ENCODE data around the gene NAB2. TPM values are rescaled to one million over a fixed set of nuclear protein-coding genes. Genes with fewer than 3 reads are reported as not detected.

The NAB2 gene
- polyA plus RNA-seq, 1 donor (not counting 4 experiments of a cell fraction or from before 2014, with no cell fraction given): 22.0 TPM

DNA sequence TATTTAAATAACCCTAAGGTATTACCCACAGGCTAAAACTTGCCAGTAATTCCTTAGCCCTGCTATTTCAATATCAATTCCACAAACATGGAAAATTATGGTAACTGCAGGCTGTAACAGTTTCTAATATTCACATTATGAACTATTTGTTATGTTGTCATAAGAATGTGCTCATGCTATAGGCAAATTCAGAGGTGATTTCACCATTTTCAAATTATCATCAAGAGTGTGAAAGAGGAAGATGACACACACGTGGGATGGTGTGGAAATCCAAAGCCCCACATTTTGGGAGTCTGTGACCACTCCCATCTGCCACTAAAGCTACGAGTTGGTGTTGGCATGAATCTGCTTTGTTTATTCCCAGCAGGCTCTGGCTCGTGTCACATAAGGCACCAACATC is 33.1 kb upstream of the NAB2 start:
- Histone ChIP-seq H3K36me3 (ENCODE audit: control insufficient read depth in 2 of 2, extremely low read depth in 1 of 2, insufficient read depth in 2 of 2, low read length in 2 of 2) (peaks cover 12 to 26% of the 10 kb centered on the region in 2 experiments), H3K9me3 (ENCODE audit: control insufficient read depth, low read depth, low read length) (no peaks in the 10 kb centered on the region), H3K79me2 (ENCODE audit: control insufficient read depth, insufficient read depth, low read length) (no peaks in the 10 kb centered on the region), H3K9ac (ENCODE audit: control insufficient read depth, extremely low read depth, insufficient read depth, low read length) (no peak overlapping the region), H3K4me2 (ENCODE audit: control insufficient read depth, extremely low read depth, insufficient read depth, low read depth, low read length) (no peak overlapping the region), H3K9me1 (ENCODE audit: control insufficient read depth, extremely low read depth, insufficient read depth, low read length) (no peaks in the 10 kb centered on the region), H3K27ac (ENCODE audit: control insufficient read depth, insufficient read depth, low read length) (no peak overlapping the region), H2AFZ (ENCODE audit: control insufficient read depth, low read length) (no peak overlapping the region), H3K4me1 (ENCODE audit: control insufficient read depth, extremely low read depth, insufficient read depth, low read length) (no peaks in the 10 kb centered on the region), H3K27me3 (ENCODE audit: control insufficient read depth, extremely low read depth, insufficient read depth, low read length) (no peaks in the 10 kb centered on the region), H3K4me3 (ENCODE audit: control insufficient read depth in 2 of 3, extremely low read depth in 1 of 3, insufficient read depth in 2 of 3, low read depth in 1 of 3, low read length in 3 of 3) (no peak overlapping the region), H4K20me1 (ENCODE audit: control insufficient read depth, extremely low read depth, insufficient read depth, low read length) (no peaks in the 10 kb centered on the region)
- dilution Hi-C loops (cut with MboI; ENCODE audit: extremely low pct_ligation_motif_present, low sequenced_read_pairs): no loop called here
- TF ChIP-seq, protein P1, sequence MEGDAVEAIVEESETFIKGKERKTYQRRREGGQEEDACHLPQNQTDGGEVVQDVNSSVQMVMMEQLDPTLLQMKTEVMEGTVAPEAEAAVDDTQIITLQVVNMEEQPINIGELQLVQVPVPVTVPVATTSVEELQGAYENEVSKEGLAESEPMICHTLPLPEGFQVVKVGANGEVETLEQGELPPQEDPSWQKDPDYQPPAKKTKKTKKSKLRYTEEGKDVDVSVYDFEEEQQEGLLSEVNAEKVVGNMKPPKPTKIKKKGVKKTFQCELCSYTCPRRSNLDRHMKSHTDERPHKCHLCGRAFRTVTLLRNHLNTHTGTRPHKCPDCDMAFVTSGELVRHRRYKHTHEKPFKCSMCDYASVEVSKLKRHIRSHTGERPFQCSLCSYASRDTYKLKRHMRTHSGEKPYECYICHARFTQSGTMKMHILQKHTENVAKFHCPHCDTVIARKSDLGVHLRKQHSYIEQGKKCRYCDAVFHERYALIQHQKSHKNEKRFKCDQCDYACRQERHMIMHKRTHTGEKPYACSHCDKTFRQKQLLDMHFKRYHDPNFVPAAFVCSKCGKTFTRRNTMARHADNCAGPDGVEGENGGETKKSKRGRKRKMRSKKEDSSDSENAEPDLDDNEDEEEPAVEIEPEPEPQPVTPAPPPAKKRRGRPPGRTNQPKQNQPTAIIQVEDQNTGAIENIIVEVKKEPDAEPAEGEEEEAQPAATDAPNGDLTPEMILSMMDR (optimal IDR thresholded peaks at IDR 0.05 in 1 of 3, IDR thresholded peaks at IDR 0.05 in 1 of 3, conservative IDR thresholded peaks at IDR 0.05 in 1 of 3; ENCODE audit: extremely low read depth in 1 of 3, insufficient read depth in 2 of 3, low read length in 3 of 3): no peak
- no peak for TF ChIP-seq EZH2 (IDR thresholded peaks at IDR 0.05; ENCODE audit: low read length)
- no peak for FAIRE-seq
- DNase-seq (ENCODE audit: low read depth, low spot score): no peak

- Histone ChIP-seq H3K4me3 (ENCODE audit: control insufficient read depth in 2 of 3, extremely low read depth in 1 of 3, insufficient read depth in 2 of 3, low read depth in 1 of 3, low read length in 3 of 3) (no peak overlapping the region), H3K27me3 (ENCODE audit: control insufficient read depth, extremely low read depth, insufficient read depth, low read length) (no peaks in the 10 kb centered on the region), H3K4me1 (ENCODE audit: control insufficient read depth, extremely low read depth, insufficient read depth, low read length) (no peaks in the 10 kb centered on the region), H3K79me2 (ENCODE audit: control insufficient read depth, insufficient read depth, low read length) (no peaks in the 10 kb centered on the region), H4K20me1 (ENCODE audit: control insufficient read depth, extremely low read depth, insufficient read depth, low read length) (no peaks in the 10 kb centered on the region), H2AFZ (ENCODE audit: control insufficient read depth, low read length) (no peak overlapping the region), H3K9ac (ENCODE audit: control insufficient read depth, extremely low read depth, insufficient read depth, low read length) (no peak overlapping the region), H3K4me2 (ENCODE audit: control insufficient read depth, extremely low read depth, insufficient read depth, low read depth, low read length) (no peak overlapping the region), H3K27ac (ENCODE audit: control insufficient read depth, insufficient read depth, low read length) (no peak overlapping the region), H3K36me3 (ENCODE audit: control insufficient read depth in 2 of 2, extremely low read depth in 1 of 2, insufficient read depth in 2 of 2, low read length in 2 of 2) (peaks cover 12 to 26% of the 10 kb centered on the region in 2 experiments), H3K9me1 (ENCODE audit: control insufficient read depth, extremely low read depth, insufficient read depth, low read length) (no peaks in the 10 kb centered on the region), H3K9me3 (ENCODE audit: control insufficient read depth, low read depth, low read length) (no peaks in the 10 kb centered on the region)
- dilution Hi-C loops (cut with MboI; ENCODE audit: extremely low pct_ligation_motif_present, low sequenced_read_pairs): no loop called here
- FAIRE-seq: no peak
- TF ChIP-seq EZH2 (IDR thresholded peaks at IDR 0.05; ENCODE audit: low read length): no peak
- TF ChIP-seq, protein P1 (optimal IDR thresholded peaks at IDR 0.05 in 1 of 3, IDR thresholded peaks at IDR 0.05 in 1 of 3, conservative IDR thresholded peaks at IDR 0.05 in 1 of 3; ENCODE audit: extremely low read depth in 1 of 3, insufficient read depth in 2 of 3, low read length in 3 of 3): no peak
- DNase-seq (ENCODE audit: low read depth, low spot score): no peak
These were observed 31.7 kb upstream of the NAB2 start for GRCh38 chr12:57057067-57057751.

All from keratinocyte (primary cell).